A549 (cell line): Measurements from ENCODE around the gene DLG1. TPM values are rescaled to one million over a fixed set of nuclear protein-coding genes. Genes with fewer than 3 reads are reported as not detected.

ENCODE experiments used
- ATAC-seq, 2 experiments: fragments of 200-7000 bp in 1 of 2; fragments of >200 bp in 1 of 2; cut with Nextera tagmentation in 1 of 2; cut with Tn5 transposase in 1 of 2; 3 replicates each; pipeline versions ENCODE4 v1.8.0 to v1.9.1; 2018 to 2020; ENCODE audit warnings: mild to moderate bottlenecking in 1 of 2, moderate library complexity in 1 of 2
- CTCF ChIA-PET: fragments of 300-600 bp; sonication (Branson Sonifier 250); formaldehyde crosslinking; extraction: SDS; loops from one replicate; lab custom pipeline; 2021; ENCODE audit warnings: antibody characterized with exemption, inconsistent platforms; lab: Yijun Ruan, JAX
- POLR2A ChIA-PET: fragments of 350-600 bp; formaldehyde crosslinking; extraction: SDS; loops from one replicate; lab custom pipeline; 2021; ENCODE audit warnings: antibody characterized with exemption, inconsistent platforms; lab: Yijun Ruan, JAX
- DNase-seq, 2 experiments: peaks; one replicate each; pipeline versions ENCODE4 v3.0.0 to v3.0.0-alpha.2; 2011 to 2016; ENCODE audit warnings: low read depth in 1 of 2, low spot score in 1 of 2
- FAIRE-seq: peaks from 2 replicates; lab custom pipeline; 2011; peaks lifted over from hg19 to GRCh38; lab: Jason Lieb, UNC
- H3K27ac ChIP-seq, 2 experiments: fragments of >200 bp; sonication (Bioruptor Twin); formaldehyde crosslinking; 3 replicates each; pipeline ENCODE4 v1.5.1; 2016 to 2017
- H3K4me1 ChIP-seq: fragments of >200 bp; sonication (Bioruptor Twin); formaldehyde crosslinking; 3 replicates; pipeline ENCODE4 v1.6.1; 2016
- H3K4me2 ChIP-seq: fragments of >200 bp; sonication (Bioruptor Twin); formaldehyde crosslinking; 3 replicates; pipeline ENCODE4 v1.6.1; 2016
- H3K4me3 ChIP-seq: fragments of >200 bp; sonication (Bioruptor Twin); formaldehyde crosslinking; 3 replicates; pipeline ENCODE4 v1.5.1; 2016
- H3K9me3 ChIP-seq: fragments of >200 bp; sonication (Bioruptor Twin); formaldehyde crosslinking; 3 replicates; pipeline ENCODE4 v1.6.1; 2016
- CBX8 ChIP-seq: fragments of 200-600 bp; sonication (generic); IDR thresholded peaks from 2 replicates; pipeline ENCODE4 v1.6.1; 2016
- CEBPB ChIP-seq, 2 experiments: fragments of >200 bp in 1 of 2; sonication (Bioruptor Twin) in 1 of 2; formaldehyde crosslinking in 1 of 2; IDR thresholded peaks; 2 replicates each; pipeline ENCODE4 v1.6.1; 2012 to 2016
- CHD4 ChIP-seq: fragments of 200-600 bp; sonication (generic); IDR thresholded peaks from 2 replicates; pipeline ENCODE4 v1.6.1; 2016; ENCODE audit warnings: antibody characterized with exemption, mild to moderate bottlenecking, borderline replicate concordance
- E2F6 ChIP-seq: IDR thresholded peaks from 2 replicates; pipeline ENCODE4 v1.6.1; 2012; ENCODE audit warnings: low read depth, borderline replicate concordance
- ELK1 ChIP-seq: fragments of 150-350 bp; IDR thresholded peaks from 2 replicates; pipeline ENCODE4 v1.6.1; 2014; ENCODE audit warnings: low read depth, mild to moderate bottlenecking, low read length
- EP300 ChIP-seq, 2 experiments: fragments of >200 bp; sonication (Bioruptor Twin); formaldehyde crosslinking; IDR thresholded peaks; 2 replicates in 1 of 2; 3 replicates in 1 of 2; pipeline ENCODE4 v1.6.1; 2016 to 2017
- ESRRA ChIP-seq: fragments of 150-350 bp; IDR thresholded peaks from 2 replicates; pipeline ENCODE4 v1.6.1; 2014; ENCODE audit warnings: mild to moderate bottlenecking, low read length, borderline replicate concordance
- FOSB ChIP-seq: fragments of 250-450 bp; sonication (Bioruptor Pico); IDR thresholded peaks from 2 replicates; pipeline ENCODE4 v1.5.0; 2020; ENCODE audit warnings: mild to moderate bottlenecking, moderate library complexity
- HDAC2 ChIP-seq: fragments of 200-600 bp; sonication (generic); IDR thresholded peaks from 2 replicates; pipeline ENCODE4 v1.6.1; 2016
- HES2 ChIP-seq: fragments of >200 bp; sonication (Bioruptor Twin); formaldehyde crosslinking; IDR thresholded peaks from 2 replicates; pipeline ENCODE4 v1.6.1; 2016
- HEYL ChIP-seq: fragments of 250-450 bp; sonication (Bioruptor Pico); IDR thresholded peaks from 2 replicates; pipeline ENCODE4 v1.8.0; 2021; ENCODE audit warnings: mild to moderate bottlenecking, moderate library complexity
- HMGXB4 ChIP-seq: fragments of 250-450 bp; sonication (Bioruptor Pico); IDR thresholded peaks from 2 replicates; pipeline ENCODE4 v1.5.0; 2021; ENCODE audit warnings: mild to moderate bottlenecking, moderate library complexity, borderline replicate concordance
- KDM1A ChIP-seq: fragments of 200-600 bp; sonication (generic); IDR thresholded peaks from 2 replicates; pipeline ENCODE4 v1.6.1; 2016; ENCODE audit warnings: low read depth, mild to moderate bottlenecking
- KDM5A ChIP-seq: fragments of 200-600 bp; sonication (generic); IDR thresholded peaks from 2 replicates; pipeline ENCODE4 v1.6.1; 2016; ENCODE audit warnings: antibody characterized with exemption, mild to moderate bottlenecking
- MYC ChIP-seq: IDR thresholded peaks from 2 replicates; pipeline ENCODE4 v1.6.1; 2012; ENCODE audit warnings: mild to moderate bottlenecking, inconsistent platforms, low read length, improper control_type of control experiment, borderline replicate concordance
- NFE2L2 ChIP-seq: fragments of 150-350 bp; conservative IDR thresholded peaks from 2 replicates; pipeline ENCODE4 v1.6.1; 2014; ENCODE audit warnings: low read length
- NPAS2 ChIP-seq: fragments of 250-450 bp; sonication (Bioruptor Pico); IDR thresholded peaks from 2 replicates; pipeline ENCODE4 v1.8.0; 2022; ENCODE audit warnings: mild to moderate bottlenecking, moderate library complexity, borderline replicate concordance
- NR3C1 ChIP-seq: fragments of >200 bp; sonication (Bioruptor Twin); formaldehyde crosslinking; IDR thresholded peaks from 3 replicates; pipeline ENCODE4 v1.6.1; 2017
- PHF8 ChIP-seq: fragments of 200-600 bp; sonication (generic); IDR thresholded peaks from 2 replicates; pipeline ENCODE4 v1.6.1; 2016; ENCODE audit warnings: low read depth, mild to moderate bottlenecking, antibody characterized with exemption, moderate library complexity, borderline replicate concordance
- POLR2AphosphoS2 ChIP-seq: conservative IDR thresholded peaks from 2 replicates; pipeline ENCODE4 v1.6.1; 2012; ENCODE audit warnings: low read length, improper control_type of control experiment, inconsistent platforms
- RARB ChIP-seq: fragments of 250-450 bp; sonication (Bioruptor Pico); IDR thresholded peaks from 2 replicates; pipeline ENCODE4 v1.8.0; 2021; ENCODE audit warnings: mild to moderate bottlenecking, moderate library complexity
- RCOR1 ChIP-seq: fragments of 150-350 bp; IDR thresholded peaks from 2 replicates; pipeline ENCODE4 v1.6.1; 2014; ENCODE audit warnings: antibody characterized with exemption, low read length, low read depth
- REST ChIP-seq: fragments of 200-600 bp; sonication (generic); IDR thresholded peaks from 2 replicates; pipeline ENCODE4 v1.6.1; 2016; ENCODE audit warnings: antibody characterized with exemption, mild to moderate bottlenecking, moderate library complexity
- RFX5 ChIP-seq: fragments of 450-650 bp; IDR thresholded peaks from 2 replicates; pipeline ENCODE4 v1.7.1; 2014; ENCODE audit warnings: antibody characterized with exemption, mild to moderate bottlenecking, moderate library complexity
- RNF2 ChIP-seq: fragments of 200-600 bp; sonication (generic); IDR thresholded peaks from 2 replicates; pipeline ENCODE4 v1.6.1; 2016; ENCODE audit warnings: low read depth, mild to moderate bottlenecking, antibody characterized with exemption, moderate library complexity, borderline replicate concordance
- SREBF2 ChIP-seq: fragments of 450-650 bp; IDR thresholded peaks from 2 replicates; pipeline ENCODE4 v1.6.1; 2014; ENCODE audit warnings: mild to moderate bottlenecking, moderate library complexity
- ZC3H11A ChIP-seq: fragments of 450-650 bp; IDR thresholded peaks from 2 replicates; pipeline ENCODE4 v1.6.1; 2014; ENCODE audit warnings: antibody characterized with exemption, mild to moderate bottlenecking
- ZFP36 ChIP-seq: fragments of 450-650 bp; IDR thresholded peaks from 2 replicates; pipeline ENCODE4 v1.6.1; 2014; ENCODE audit warnings: borderline replicate concordance; ENCODE audit not compliant: partially characterized antibody
- WGBS: methylation state at CpG from one replicate; pipeline ENCODE4 v1.1.6; 2017; ENCODE audit errors: missing lambda C conversion rate; 5-methylcytosine and 5-hydroxymethylcytosine counted together
- polyA plus RNA-seq, 4 experiments: library from polyadenylated mRNA; depleted of rRNA in 3 of 4; stranded (reverse); fragments of >200 nt; fragmentation: RNase III in 1 of 4; extraction: RNeasy Plus Mini Kit Qiagen cat#74134 plus additional on column Dnase treatment in 1 of 4; gene quantifications; 2 replicates in 3 of 4; 3 replicates in 1 of 4; pipeline ENCODE4 v1.2.3, GENCODE V29; 2011 to 2017

Gene DLG1
- polyA plus RNA-seq, 2 of the 4 experiments (the other 2 are of a cell fraction) = 27.0 to 33.9 TPM

GRCh38 chr3:197191897-197192296, 106.5 kb downstream of the DLG1 start:
- peaks cover 18% of the 10 kb centered on the region for H3K4me1 ChIP-seq
- 90% methylated on average over 2 of the region's 2 CpGs for WGBS
- CTCF ChIA-PET = no interaction called here

GRCh38 chr3:197189623-197190022, 108.8 kb downstream of the DLG1 start:
- Histone ChIP-seq H3K4me3 (no peak overlapping the region), H3K4me1 (peaks cover 18% of the 10 kb centered on the region), H3K27ac (no peak overlapping the region), H3K9me3 (no peaks in the 10 kb centered on the region), H3K4me2 (peak overlapping the region; percentile 18; the same call in 1 of the 3 replicates)
- WGBS = 41% methylated on average over 3 of the region's 3 CpGs
- ChIA-PET POLR2A (no interaction called here), CTCF (interaction anchor here (1.3 kb wide), 1 partner anchor 210 kb away, joined by 3 read pairs; no protein-coding TSS in a partner anchor)
- ATAC-seq (no peak), DNase-seq (no peak), FAIRE-seq (no peak)
- TF ChIP-seq RARB (CRISPR knock-in tag) (no peak), KDM1A (no peak), HDAC2 (no peak), HEYL (CRISPR knock-in tag) (no peak), CHD4 (no peak), RNF2 (no peak), HES2 (no peak), RFX5 (no peak), ZFP36 (no peak), EP300 (IDR thresholded peaks at IDR 0.05) (no peak), ELK1 (no peak), SREBF2 (no peak), NR3C1 (no peak), POLR2AphosphoS2 (no peak), NFE2L2 (no peak)

More at GRCh38 chr3:197191897-197192296, 106.5 kb downstream of the DLG1 start:
- Histone ChIP-seq H3K4me2 (no peak overlapping the region), H3K9me3 (no peaks in the 10 kb centered on the region), H3K27ac (no peak overlapping the region), H3K4me3 (no peak overlapping the region)
- ATAC-seq (no peak), FAIRE-seq (no peak), DNase-seq (no peak)
- no peak for TF ChIP-seq PHF8
- no peak for TF ChIP-seq HDAC2
- no peak for TF ChIP-seq FOSB (CRISPR knock-in tag)
- TF ChIP-seq RCOR1 = no peak
- no peak for TF ChIP-seq MYC
- TF ChIP-seq NPAS2 (CRISPR knock-in tag) = no peak
- no peak for TF ChIP-seq CBX8
- TF ChIP-seq KDM5A = no peak
- TF ChIP-seq HMGXB4 (CRISPR knock-in tag) = no peak
- TF ChIP-seq CEBPB (IDR thresholded peaks at IDR 0.05) = no peak
- no peak for TF ChIP-seq REST
- no peak for TF ChIP-seq ZC3H11A
- TF ChIP-seq E2F6 = no peak
- TF ChIP-seq ESRRA = no peak
- no peak for TF ChIP-seq RNF2
- POLR2A ChIA-PET = no interaction called here
